Activated CD4-positive, alpha-beta T cell treated with anti-CD3 and anti-CD28 coated beads for 24 hours (primary cell): ENCODE measurements around the gene C9orf43.

Source experiments
- DNase-seq, 2 donors: peaks; one replicate each; pipeline ENCODE4 v3.0.0-alpha.2; 2020; ENCODE audit warnings: low read depth in 2 of 2

The C9orf43 gene

GRCh38 chr9:113468716-113469448 lies 58.3 kb downstream of the C9orf43 start:
- DNase-seq, result no peak

DNA sequence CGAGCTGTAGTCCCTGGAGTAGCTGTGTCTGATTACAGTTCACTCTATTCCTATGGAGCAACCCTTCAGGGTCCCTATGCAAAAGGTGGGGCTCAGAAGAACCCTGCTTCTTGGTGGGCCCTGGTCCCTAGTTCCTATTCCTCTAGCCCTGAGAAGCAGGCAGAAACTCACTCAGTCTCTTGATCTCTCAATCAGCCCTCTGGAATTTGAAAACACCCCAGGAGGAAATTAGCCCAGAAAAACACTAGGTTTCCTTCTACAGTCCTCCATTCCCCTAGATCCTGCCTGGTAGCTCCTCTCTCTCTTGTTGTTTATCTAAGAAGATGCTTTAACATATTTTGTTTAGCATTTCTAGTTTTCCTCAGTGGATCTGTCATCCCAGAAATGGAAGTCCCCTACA lies 60.6 kb downstream of the C9orf43 start:
- no peak for DNase-seq

DNA sequence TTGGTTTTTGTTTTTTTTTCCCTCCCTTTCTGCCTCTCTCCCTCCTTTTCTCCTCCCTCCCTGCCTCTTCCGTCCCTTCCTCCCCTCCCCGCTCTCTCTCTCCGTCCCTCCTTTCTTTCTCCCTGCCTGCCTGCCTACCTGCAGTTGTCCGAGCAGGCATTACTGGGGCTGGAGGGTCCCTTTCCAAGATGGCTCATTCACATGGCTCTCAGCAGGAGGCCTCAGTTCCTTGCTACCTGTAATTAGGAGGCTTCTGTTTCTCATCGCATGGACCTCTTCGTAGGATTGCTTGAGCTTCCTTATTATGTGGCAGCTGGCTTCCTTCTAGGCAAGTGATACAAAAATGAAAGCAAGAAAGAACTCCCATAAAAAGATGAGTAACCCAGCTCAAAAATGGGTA lies 61.0 kb downstream of the C9orf43 start:
- no peak for DNase-seq

DNA sequence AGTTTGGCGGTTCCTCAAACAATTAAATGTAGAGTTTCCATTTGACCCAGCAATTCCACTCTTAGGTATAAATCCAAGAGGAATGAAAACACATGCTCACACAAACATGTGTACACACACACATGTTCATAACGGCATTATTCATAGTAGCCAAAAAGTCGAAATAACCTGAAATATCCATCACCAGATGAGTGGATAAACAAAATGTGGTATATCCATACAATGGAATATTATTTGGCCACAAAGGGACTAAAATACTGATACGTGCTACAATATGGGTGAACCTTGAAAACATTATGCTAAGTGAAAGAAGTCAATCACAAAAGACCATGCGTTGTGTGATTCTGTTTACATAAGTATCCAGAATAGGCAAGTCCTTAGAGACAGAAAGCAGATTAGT lies 61.7 kb downstream of the C9orf43 start:
- no peak for DNase-seq

DNA sequence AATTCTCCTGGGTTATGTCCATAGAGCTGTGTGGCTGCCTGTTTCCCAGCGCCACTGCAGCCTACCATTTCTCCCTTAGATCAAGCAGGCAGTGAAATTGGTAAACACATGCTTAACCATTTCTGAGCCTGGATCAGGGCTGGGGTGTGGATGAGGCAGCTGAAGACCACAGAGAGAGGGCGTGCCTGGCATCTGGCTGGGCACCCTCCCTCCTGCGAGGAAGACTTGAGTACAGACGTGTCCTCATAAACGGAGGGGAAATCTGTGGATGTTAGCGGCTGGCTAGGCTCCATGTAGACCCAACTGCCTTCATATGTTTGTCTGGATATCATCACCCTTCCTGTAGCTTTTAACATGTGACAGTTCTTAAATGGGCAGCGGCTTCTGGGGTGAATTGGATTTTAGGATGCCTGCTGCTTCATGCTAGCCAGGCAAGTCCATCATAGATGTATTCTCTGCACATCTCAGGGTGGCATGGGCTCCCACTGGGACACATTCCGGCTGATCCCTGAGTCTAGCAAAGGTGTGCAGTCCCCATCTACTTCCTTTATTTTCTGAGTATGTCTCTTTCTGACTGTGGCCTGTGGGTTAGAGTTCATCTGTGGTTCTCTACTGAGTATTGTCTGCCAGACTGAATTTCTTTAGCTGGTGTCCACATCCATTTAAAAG lies 63.9 kb downstream of the C9orf43 start:
- DNase-seq, result no peak

GRCh38 chr9:113475031-113475430 lies 64.5 kb downstream of the C9orf43 start:
- no peak for DNase-seq

DNA sequence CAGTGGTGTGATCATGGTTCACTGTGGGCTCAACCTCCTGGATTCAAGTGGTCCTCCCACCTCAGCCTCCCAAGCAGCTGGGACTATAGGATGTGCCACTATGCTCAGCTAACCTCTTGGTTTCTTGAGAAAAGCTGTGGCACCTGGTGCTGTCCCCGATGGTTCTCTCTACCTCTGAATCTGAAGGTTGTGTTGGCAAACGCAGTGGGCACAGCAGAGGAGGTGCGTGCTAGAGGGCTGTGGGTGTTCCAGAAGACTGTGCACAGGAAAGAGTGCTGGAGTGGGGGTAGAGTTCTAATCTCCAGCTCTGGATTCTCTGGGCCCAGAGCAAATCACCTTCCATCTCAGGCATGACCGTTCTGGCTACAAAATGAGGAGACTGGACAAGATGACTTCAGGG lies 65.4 kb downstream of the C9orf43 start:
- DNase-seq, result no peak

- DNase-seq, result no peak
Measured at GRCh38 chr9:113476511-113476916, 66.0 kb downstream of the C9orf43 start.

GRCh38 chr9:113477058-113477457 lies 66.5 kb downstream of the C9orf43 start:
- DNase-seq, result no peak

DNA sequence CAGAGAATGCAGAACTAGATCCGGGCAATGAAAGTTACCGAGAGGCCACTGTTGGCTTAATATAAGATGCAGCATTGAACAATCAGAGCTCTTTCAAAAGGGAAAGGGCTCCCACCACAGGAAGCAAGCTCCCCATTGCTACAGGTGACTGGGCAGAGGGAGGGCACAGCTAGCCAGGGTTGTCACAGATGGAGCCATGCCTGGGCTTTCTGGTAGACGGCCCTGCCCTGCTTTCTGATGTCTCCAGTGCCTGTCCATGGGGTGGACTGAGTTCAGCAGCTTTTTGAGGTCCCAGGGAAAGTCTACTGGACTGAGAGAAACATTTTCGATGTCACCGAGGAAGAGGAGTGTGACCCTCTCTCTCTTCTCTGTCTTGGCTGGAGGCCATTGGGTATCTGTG lies 67.1 kb downstream of the C9orf43 start:
- DNase-seq, result no peak

GRCh38 chr9:113479174-113479621 lies 68.7 kb downstream of the C9orf43 start:
- DNase-seq, result no peak
